Measurements from ENCODE around the gene LRP1. TPM values are rescaled to one million over a fixed set of nuclear protein-coding genes. Genes with fewer than 3 reads are reported as not detected.

LRP1 gene
- total and polyA plus RNA-seq, 2 of the 4 experiments (the other 2 are of a cell fraction) = 73.1 to 142 TPM

GRCh38 chr12:57134949-57135348 is 6.7 kb downstream of the LRP1 start:
- peak overlapping the region; percentile 84 for H4K91ac ChIP-seq (ENCODE audit: insufficient read depth, low read depth, low read length)
- ChIA-PET CTCF (no interaction called here), POLR2A (ENCODE audit: unreplicated experiment) (interaction anchor here (0.9 kb wide), 1 partner anchor 24 kb away, joined by 5 read pairs; the partner anchor contains the start of gene STAT6)
- H3K56ac ChIP-seq (ENCODE audit: extremely low read depth, insufficient read depth, low read length) = peak overlapping the region; percentile 26; the same call in 1 of the 2 replicates
- H3K4me3 ChIP-seq (ENCODE audit: insufficient read depth, low read depth, low read length) = no peak overlapping the region
- H4K20me1 ChIP-seq (ENCODE audit: insufficient read depth, low read length) = peaks cover 95% of the 10 kb centered on the region
- dilution Hi-C loops (cut with HindIII; ENCODE audit: low sequenced_read_pairs, unreplicated experiment) (no loop called here), in situ Hi-C loops (cut with MboI; ENCODE audit: low sequenced_read_pairs) (no loop called here), intact Hi-C loops (cut with micrococcal nuclease) (no loop called here)
- 0 out of 2 replicates have a peak overlapping the region, but pooled peaks have one; percentile 7 for H3K14ac ChIP-seq (replicated peaks; ENCODE audit: low read depth, low read length)
- H3K36me3 ChIP-seq (ENCODE audit: control insufficient read depth, insufficient read depth, low read length) = peaks cover 41% of the 10 kb centered on the region
- H2BK20ac ChIP-seq (ENCODE audit: low read depth, low read length) = peak overlapping the region; percentile 1; the same call in 1 of the 2 replicates
- H3K9me3 ChIP-seq (ENCODE audit: control insufficient read depth, insufficient read depth, low read length) = no peaks in the 10 kb centered on the region
- peaks cover 67% of the 10 kb centered on the region for H3K4me1 ChIP-seq (ENCODE audit: control insufficient read depth, insufficient read depth, low read length)
- peak overlapping the region; percentile 49; the same call in 1 of the 2 replicates for H3K9ac ChIP-seq (ENCODE audit: low read depth, low read length)
- TF ChIP-seq POLR2A (IDR thresholded peaks at IDR 0.05; ENCODE audit: low read depth, low read length) (no peak), RAD21 (IDR thresholded peaks at IDR 0.05; ENCODE audit: low read length) (no peak)
- ATAC-seq (ENCODE audit: low read depth) = no peak
- peak overlapping the region; percentile 30 for H2BK120ac ChIP-seq (ENCODE audit: low read depth, low read length)
- H2BK5ac ChIP-seq (ENCODE audit: low read depth, low read length, poor library complexity, severe bottlenecking) = peak overlapping the region; percentile 39
- H3K9me1 ChIP-seq (ENCODE audit: insufficient read depth, low read length) = peaks cover 42% of the 10 kb centered on the region
- peak overlapping the region in 1 of 2 experiments; percentile 77; a peak in 1 of 4 replicates for H4K8ac ChIP-seq (ENCODE audit: low read depth in 2 of 2, low read length in 2 of 2)
- H3K18ac ChIP-seq (ENCODE audit: low read depth, low read length) = no peak overlapping the region; the same call in 1 of the 2 replicates
- peak overlapping the region; percentile 1 for H2AK5ac ChIP-seq (ENCODE audit: low read depth, low read length)
- peak overlapping the region; percentile 77 for H3K27ac ChIP-seq (ENCODE audit: insufficient read depth, low read length)
- H2AFZ ChIP-seq (replicated peaks; ENCODE audit: low read length, poor library complexity) = peak overlapping the region; percentile 0
- H3K23ac ChIP-seq (ENCODE audit: low read depth, low read length) = peak overlapping the region; percentile 36; the same call in 1 of the 2 replicates
- H3K79me1 ChIP-seq (ENCODE audit: low read depth in 1 of 2, low read length in 2 of 2) = peaks cover 47 to 93% of the 10 kb centered on the region in 2 experiments
- no peak overlapping the region for H2BK15ac ChIP-seq (ENCODE audit: low read depth, low read length)
- peak overlapping the region; percentile 43 for H3K4me2 ChIP-seq (ENCODE audit: low read depth, low read length)
- DNase-seq = no peak
- 85% methylated on average over 4 of the region's 9 CpGs; no CpG with 5 or more reads in 1 of the 2 experiments for WGBS, 2 experiments (ENCODE audit: extremely low coverage in 2 of 2, insufficient read length in 1 of 2)
- peak overlapping the region; percentile 77 for H3K4ac ChIP-seq (ENCODE audit: low read depth, low read length)
- no peak overlapping the region; the same call in 1 of the 2 replicates for H4K5ac ChIP-seq (ENCODE audit: low read depth, low read length)
- no TSS peak for BruUV-seq (replicated peaks)
- no peaks in the 10 kb centered on the region for H3K27me3 ChIP-seq (ENCODE audit: control insufficient read depth, insufficient read depth, low read length)
- H2AK9ac ChIP-seq (replicated peaks; ENCODE audit: low read depth, low read length, poor library complexity) = peak overlapping the region; percentile 73

Measured in IMR-90 (cell line).